Measurements from ENCODE around the gene CENPP. TPM values are rescaled to one million over a fixed set of nuclear protein-coding genes. Genes with fewer than 3 reads are reported as not detected.
A peak's percentile ranks its signal among the peaks of the same experiment; 100 is the strongest.

Gene CENPP
- polyA plus RNA-seq, 4 donors: 0.22 to 3.5 (median 2.0) TPM

- DNase-seq (no peak), FAIRE-seq (no peak)
- Histone ChIP-seq H3K27ac (ENCODE audit: low read depth in 1 of 3, low read length in 2 of 3) (no peak overlapping the region), H3K36me3 (ENCODE audit: control insufficient read depth in 3 of 3, insufficient read depth in 2 of 3, low read depth in 1 of 3, low read length in 3 of 3) (peaks cover 4 to 66% (median 17%) of the 10 kb centered on the region in 3 donors), H3K4me3 (ENCODE audit: low read depth in 1 of 3, low read length in 3 of 3) (no peak overlapping the region), H3K9me3 (ENCODE audit: control insufficient read depth in 2 of 2, insufficient read depth in 1 of 2, low read depth in 1 of 2, low read length in 1 of 2) (no peaks in the 10 kb centered on the region), H3K27me3 (ENCODE audit: control insufficient read depth in 3 of 3, insufficient read depth in 3 of 3, low read length in 3 of 3) (no peaks in the 10 kb centered on the region), H3K4me1 (ENCODE audit: control insufficient read depth in 3 of 3, insufficient read depth in 2 of 3, low read depth in 1 of 3, low read length in 2 of 3) (peaks cover 0 to 3% (median 0%) of the 10 kb centered on the region in 3 donors)
- WGBS, 3 donors: 96 to 98% (median 96%) methylated on average over 23 of the region's 23 CpGs
Observed at GRCh38 chr9:92613268-92614122, 287.7 kb downstream of the CENPP start.

GRCh38 chr9:92614123-92614510 lies 288.4 kb downstream of the CENPP start:
- WGBS, 3 donors: 95 to 98% (median 96%) methylated on average over 9 of the region's 9 CpGs
- H3K36me3 ChIP-seq (ENCODE audit: control insufficient read depth in 3 of 3, insufficient read depth in 2 of 3, low read depth in 1 of 3, low read length in 3 of 3): peaks cover 4 to 71% (median 17%) of the 10 kb centered on the region in 3 donors
- no peak for FAIRE-seq
- no peak overlapping the region for H3K4me3 ChIP-seq (ENCODE audit: low read depth in 1 of 3, low read length in 3 of 3)
- H3K9me3 ChIP-seq (ENCODE audit: control insufficient read depth in 2 of 2, insufficient read depth in 1 of 2, low read depth in 1 of 2, low read length in 1 of 2): no peaks in the 10 kb centered on the region
- no peak for DNase-seq
- H3K4me1 ChIP-seq (ENCODE audit: control insufficient read depth in 3 of 3, insufficient read depth in 2 of 3, low read depth in 1 of 3, low read length in 2 of 3): peaks cover 0 to 3% (median 0%) of the 10 kb centered on the region in 3 donors
- no peak overlapping the region for H3K27ac ChIP-seq (ENCODE audit: low read depth in 1 of 3, low read length in 2 of 3)
- no peaks in the 10 kb centered on the region for H3K27me3 ChIP-seq (ENCODE audit: control insufficient read depth in 3 of 3, insufficient read depth in 3 of 3, low read length in 3 of 3)

- Histone ChIP-seq H3K9me3 (ENCODE audit: control insufficient read depth in 2 of 2, insufficient read depth in 1 of 2, low read depth in 1 of 2, low read length in 1 of 2) (no peaks in the 10 kb centered on the region), H3K4me3 (ENCODE audit: low read depth in 1 of 3, low read length in 3 of 3) (no peak overlapping the region), H3K4me1 (ENCODE audit: control insufficient read depth in 3 of 3, insufficient read depth in 2 of 3, low read depth in 1 of 3, low read length in 2 of 3) (peaks cover 0 to 3% (median 0%) of the 10 kb centered on the region in 3 donors), H3K36me3 (ENCODE audit: control insufficient read depth in 3 of 3, insufficient read depth in 2 of 3, low read depth in 1 of 3, low read length in 3 of 3) (peaks cover 4 to 79% (median 19%) of the 10 kb centered on the region in 3 donors), H3K27ac (ENCODE audit: low read depth in 1 of 3, low read length in 2 of 3) (peak overlapping the region in 1 of 3 donors; percentile 33), H3K27me3 (ENCODE audit: control insufficient read depth in 3 of 3, insufficient read depth in 3 of 3, low read length in 3 of 3) (no peaks in the 10 kb centered on the region)
- DNase-seq (no peak), FAIRE-seq (no peak)
- WGBS, 3 donors: 80 to 93% (median 90%) methylated on average over 17 of the region's 17 CpGs
Observed at GRCh38 chr9:92614763-92615461, 289.2 kb downstream of the CENPP start.

GRCh38 chr9:92615790-92616189 lies 290.0 kb downstream of the CENPP start:
- FAIRE-seq: no peak
- DNase-seq: no peak
- peaks cover 0 to 3% (median 0%) of the 10 kb centered on the region in 3 donors for H3K4me1 ChIP-seq (ENCODE audit: control insufficient read depth in 3 of 3, insufficient read depth in 2 of 3, low read depth in 1 of 3, low read length in 2 of 3)
- WGBS, 3 donors: 78 to 91% (median 90%) methylated on average over 13 of the region's 13 CpGs
- H3K36me3 ChIP-seq (ENCODE audit: control insufficient read depth in 3 of 3, insufficient read depth in 2 of 3, low read depth in 1 of 3, low read length in 3 of 3): peaks cover 4 to 81% (median 21%) of the 10 kb centered on the region in 3 donors
- H3K27me3 ChIP-seq (ENCODE audit: control insufficient read depth in 3 of 3, insufficient read depth in 3 of 3, low read length in 3 of 3): no peaks in the 10 kb centered on the region
- no peak overlapping the region for H3K4me3 ChIP-seq (ENCODE audit: low read depth in 1 of 3, low read length in 3 of 3)
- no peaks in the 10 kb centered on the region for H3K9me3 ChIP-seq (ENCODE audit: control insufficient read depth in 2 of 2, insufficient read depth in 1 of 2, low read depth in 1 of 2, low read length in 1 of 2)
- peak overlapping the region in 1 of 3 donors; percentile 76 for H3K27ac ChIP-seq (ENCODE audit: low read depth in 1 of 3, low read length in 2 of 3)

GRCh38 chr9:92616199-92616641 lies 290.5 kb downstream of the CENPP start:
- WGBS, 3 donors: 72 to 91% (median 86%) methylated on average over 11 of the region's 11 CpGs
- Histone ChIP-seq H3K27ac (ENCODE audit: low read depth in 1 of 3, low read length in 2 of 3) (peak overlapping the region in 2 of 3 donors; percentile 47 to 76), H3K36me3 (ENCODE audit: control insufficient read depth in 3 of 3, insufficient read depth in 2 of 3, low read depth in 1 of 3, low read length in 3 of 3) (peaks cover 4 to 78% (median 21%) of the 10 kb centered on the region in 3 donors), H3K4me1 (ENCODE audit: control insufficient read depth in 3 of 3, insufficient read depth in 2 of 3, low read depth in 1 of 3, low read length in 2 of 3) (peaks cover 0 to 3% (median 0%) of the 10 kb centered on the region in 3 donors), H3K4me3 (ENCODE audit: low read depth in 1 of 3, low read length in 3 of 3) (no peak overlapping the region), H3K9me3 (ENCODE audit: control insufficient read depth in 2 of 2, insufficient read depth in 1 of 2, low read depth in 1 of 2, low read length in 1 of 2) (no peaks in the 10 kb centered on the region), H3K27me3 (ENCODE audit: control insufficient read depth in 3 of 3, insufficient read depth in 3 of 3, low read length in 3 of 3) (no peaks in the 10 kb centered on the region)
- no peak for FAIRE-seq
- DNase-seq: no peak

GRCh38 chr9:92616655-92617111 lies 290.9 kb downstream of the CENPP start:
- Histone ChIP-seq H3K9me3 (ENCODE audit: control insufficient read depth in 2 of 2, insufficient read depth in 1 of 2, low read depth in 1 of 2, low read length in 1 of 2) (no peaks in the 10 kb centered on the region), H3K27ac (ENCODE audit: low read depth in 1 of 3, low read length in 2 of 3) (peak overlapping the region in 2 of 3 donors; percentile 47 to 76), H3K27me3 (ENCODE audit: control insufficient read depth in 3 of 3, insufficient read depth in 3 of 3, low read length in 3 of 3) (no peaks in the 10 kb centered on the region), H3K4me3 (ENCODE audit: low read depth in 1 of 3, low read length in 3 of 3) (no peak overlapping the region), H3K4me1 (ENCODE audit: control insufficient read depth in 3 of 3, insufficient read depth in 2 of 3, low read depth in 1 of 3, low read length in 2 of 3) (peaks cover 0 to 3% (median 0%) of the 10 kb centered on the region in 3 donors), H3K36me3 (ENCODE audit: control insufficient read depth in 3 of 3, insufficient read depth in 2 of 3, low read depth in 1 of 3, low read length in 3 of 3) (peaks cover 4 to 74% (median 21%) of the 10 kb centered on the region in 3 donors)
- no peak for DNase-seq
- 64 to 91% (median 87%) methylated on average over 11 of the region's 11 CpGs for WGBS, 3 donors
- FAIRE-seq: no peak

GRCh38 chr9:92617195-92617813 lies 291.6 kb downstream of the CENPP start:
- FAIRE-seq (no peak), DNase-seq (no peak)
- Histone ChIP-seq H3K27me3 (ENCODE audit: control insufficient read depth in 3 of 3, insufficient read depth in 3 of 3, low read length in 3 of 3) (no peaks in the 10 kb centered on the region), H3K4me3 (ENCODE audit: low read depth in 1 of 3, low read length in 3 of 3) (no peak overlapping the region), H3K27ac (ENCODE audit: low read depth in 1 of 3, low read length in 2 of 3) (peak overlapping the region in 2 of 3 donors; percentile 47 to 76), H3K36me3 (ENCODE audit: control insufficient read depth in 3 of 3, insufficient read depth in 2 of 3, low read depth in 1 of 3, low read length in 3 of 3) (peaks cover 4 to 68% (median 17%) of the 10 kb centered on the region in 3 donors), H3K4me1 (ENCODE audit: control insufficient read depth in 3 of 3, insufficient read depth in 2 of 3, low read depth in 1 of 3, low read length in 2 of 3) (peaks cover 0 to 3% (median 0%) of the 10 kb centered on the region in 3 donors), H3K9me3 (ENCODE audit: control insufficient read depth in 2 of 2, insufficient read depth in 1 of 2, low read depth in 1 of 2, low read length in 1 of 2) (no peaks in the 10 kb centered on the region)
- 90 to 95% (median 93%) methylated on average over 11 of the region's 11 CpGs for WGBS, 3 donors

Data from small intestine (tissue), 7 donors.